Measurements from ENCODE around the gene TMEM72.

TMEM72 gene

DNA sequence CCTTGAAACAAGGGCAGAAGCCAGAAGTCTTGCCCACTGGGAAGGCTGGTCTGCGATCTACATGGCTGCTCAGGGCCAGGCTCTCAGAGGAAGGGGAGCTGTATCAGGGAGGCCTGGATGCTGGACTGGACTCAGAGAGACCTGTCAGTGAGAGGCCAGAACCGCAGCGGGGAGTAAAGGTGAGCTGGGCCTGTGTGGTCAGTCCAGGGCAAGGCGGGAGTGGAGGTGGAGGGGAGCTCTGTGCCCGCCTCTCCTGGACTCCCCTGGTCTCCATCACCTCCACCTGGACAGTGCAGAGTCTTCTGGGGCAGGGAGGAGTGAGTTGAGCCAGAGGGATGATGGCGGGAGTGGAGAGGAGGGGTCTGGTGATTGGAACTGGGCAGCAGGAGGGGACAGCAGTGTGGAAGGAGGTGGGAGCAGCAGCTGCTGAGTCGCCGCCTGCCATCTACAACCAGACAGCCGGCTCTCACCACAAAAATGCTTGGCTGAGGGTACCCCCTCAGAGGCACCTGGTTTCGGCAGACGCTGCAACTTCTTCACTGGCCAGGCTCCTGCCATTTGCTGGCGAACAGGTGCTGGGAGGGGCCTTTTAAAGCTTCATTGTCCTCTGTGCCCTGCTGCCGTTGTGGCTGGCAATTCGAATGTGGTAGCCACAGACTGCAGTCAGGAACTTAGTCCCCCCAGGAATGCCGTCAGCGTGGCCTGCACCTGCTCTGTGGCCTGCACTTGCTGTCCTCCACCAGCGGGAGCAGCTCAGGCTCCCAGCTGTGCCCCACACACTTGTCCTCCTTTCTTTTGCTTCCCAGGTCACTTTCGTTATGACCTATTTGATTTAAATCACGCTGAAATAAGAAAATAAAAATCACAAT is 52.0 kb downstream of the TMEM72 start:
- WGBS, 2 experiments (ENCODE audit: insufficient coverage in 2 of 2), result 56 to 76% methylated on average over 12 to 14 of the region's 19 CpGs
- Histone ChIP-seq H3K27ac (ENCODE audit: low read depth, low read length, severe bottlenecking) (no peak overlapping the region), H3K4me1 (ENCODE audit: control insufficient read depth, insufficient read depth, low read length, poor library complexity, severe bottlenecking) (peaks cover 57% of the 10 kb centered on the region)

DNA sequence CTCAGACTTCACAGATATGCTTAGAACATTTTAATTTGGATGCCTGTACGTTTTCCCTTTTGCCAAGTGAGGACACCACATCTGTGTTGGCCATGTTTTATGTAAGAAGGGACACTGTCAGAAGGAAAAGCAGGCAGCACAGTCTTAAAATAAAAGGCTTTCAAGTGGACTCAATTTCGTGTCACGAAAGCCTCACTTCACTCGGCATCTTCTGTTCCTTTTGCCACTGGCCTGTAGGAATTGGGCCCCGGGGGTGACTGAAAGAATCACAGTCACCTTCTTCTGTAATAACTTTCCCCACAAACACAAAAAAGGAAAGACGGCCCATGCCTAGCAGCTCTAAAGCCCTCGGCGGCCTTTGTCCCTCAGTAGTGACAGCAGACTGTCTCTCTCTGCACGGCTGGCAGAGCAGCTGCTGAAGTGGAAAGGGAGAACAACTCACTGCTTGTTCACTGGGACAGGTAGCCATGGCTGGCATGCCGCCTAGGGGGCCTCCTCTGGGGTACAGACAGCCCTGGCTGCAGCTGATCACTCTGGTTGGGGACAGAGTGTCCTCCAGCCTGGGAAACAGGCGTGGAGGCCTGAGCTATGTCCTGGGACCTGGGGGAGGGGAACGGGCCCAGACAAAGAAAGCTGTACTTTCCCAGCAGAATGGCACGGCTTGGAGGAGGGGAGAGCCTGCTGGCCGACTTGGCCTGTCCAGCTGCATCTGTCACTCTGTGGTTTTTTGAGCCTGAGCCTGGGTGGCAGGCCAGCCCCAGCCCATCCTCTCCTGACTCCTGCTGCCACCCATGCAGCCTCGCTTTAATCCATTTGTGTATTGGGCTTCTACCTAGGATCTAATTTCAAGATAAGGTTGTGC is 52.9 kb downstream of the TMEM72 start:
- 56 to 69% methylated on average over 11 to 12 of the region's 15 CpGs for WGBS, 2 experiments (ENCODE audit: insufficient coverage in 2 of 2)
- no peak overlapping the region for H3K4me3 ChIP-seq (ENCODE audit: extremely low read depth, insufficient read depth, low read length, poor library complexity, severe bottlenecking)
- no peaks in the 10 kb centered on the region for H3K9me3 ChIP-seq (ENCODE audit: control insufficient read depth, low read length)
- H3K36me3 ChIP-seq (ENCODE audit: control insufficient read depth, insufficient read depth, low read length), result no peaks in the 10 kb centered on the region
- H3K27ac ChIP-seq (ENCODE audit: low read depth, low read length, severe bottlenecking), result peak overlapping the region; percentile 84
- H3K4me1 ChIP-seq (ENCODE audit: control insufficient read depth, insufficient read depth, low read length, poor library complexity, severe bottlenecking), result peaks cover 51% of the 10 kb centered on the region

More for the DNA sequence above, 52.0 kb downstream of the TMEM72 start:
- H3K36me3 ChIP-seq (ENCODE audit: control insufficient read depth, insufficient read depth, low read length), result no peaks in the 10 kb centered on the region
- no peak overlapping the region for H3K4me3 ChIP-seq (ENCODE audit: extremely low read depth, insufficient read depth, low read length, poor library complexity, severe bottlenecking)
- no peaks in the 10 kb centered on the region for H3K9me3 ChIP-seq (ENCODE audit: control insufficient read depth, low read length)

- no CpG with 5 or more reads among the region's 1 CpG for WGBS, 2 experiments (ENCODE audit: insufficient coverage in 2 of 2)
- Histone ChIP-seq H3K4me3 (ENCODE audit: extremely low read depth, insufficient read depth, low read length, poor library complexity, severe bottlenecking) (no peak overlapping the region), H3K27ac (ENCODE audit: low read depth, low read length, severe bottlenecking) (no peak overlapping the region), H3K36me3 (ENCODE audit: control insufficient read depth, insufficient read depth, low read length) (no peaks in the 10 kb centered on the region), H3K4me1 (ENCODE audit: control insufficient read depth, insufficient read depth, low read length, poor library complexity, severe bottlenecking) (peaks cover 51% of the 10 kb centered on the region), H3K9me3 (ENCODE audit: control insufficient read depth, low read length) (no peaks in the 10 kb centered on the region)
Observed at GRCh38 chr10:44965104-44965503, 54.0 kb downstream of the TMEM72 start.

GRCh38 chr10:44965651-44966097 is 54.5 kb downstream of the TMEM72 start:
- H3K4me3 ChIP-seq (ENCODE audit: extremely low read depth, insufficient read depth, low read length, poor library complexity, severe bottlenecking), result no peak overlapping the region
- WGBS, 2 experiments (ENCODE audit: insufficient coverage in 2 of 2), result 88 to 91% methylated on average over 5 of the region's 6 CpGs
- peaks cover 3% of the 10 kb centered on the region for H3K36me3 ChIP-seq (ENCODE audit: control insufficient read depth, insufficient read depth, low read length)
- no peaks in the 10 kb centered on the region for H3K9me3 ChIP-seq (ENCODE audit: control insufficient read depth, low read length)
- peaks cover 51% of the 10 kb centered on the region for H3K4me1 ChIP-seq (ENCODE audit: control insufficient read depth, insufficient read depth, low read length, poor library complexity, severe bottlenecking)
- H3K27ac ChIP-seq (ENCODE audit: low read depth, low read length, severe bottlenecking), result no peak overlapping the region

- Histone ChIP-seq H3K27ac (ENCODE audit: low read depth, low read length, severe bottlenecking) (no peak overlapping the region), H3K4me1 (ENCODE audit: control insufficient read depth, insufficient read depth, low read length, poor library complexity, severe bottlenecking) (peaks cover 51% of the 10 kb centered on the region)
- 86 to 89% methylated on average over 4 to 8 of the region's 8 CpGs for WGBS, 2 experiments (ENCODE audit: insufficient coverage in 2 of 2)
Observed at GRCh38 chr10:44966129-44966815, 55.1 kb downstream of the TMEM72 start.

DNA sequence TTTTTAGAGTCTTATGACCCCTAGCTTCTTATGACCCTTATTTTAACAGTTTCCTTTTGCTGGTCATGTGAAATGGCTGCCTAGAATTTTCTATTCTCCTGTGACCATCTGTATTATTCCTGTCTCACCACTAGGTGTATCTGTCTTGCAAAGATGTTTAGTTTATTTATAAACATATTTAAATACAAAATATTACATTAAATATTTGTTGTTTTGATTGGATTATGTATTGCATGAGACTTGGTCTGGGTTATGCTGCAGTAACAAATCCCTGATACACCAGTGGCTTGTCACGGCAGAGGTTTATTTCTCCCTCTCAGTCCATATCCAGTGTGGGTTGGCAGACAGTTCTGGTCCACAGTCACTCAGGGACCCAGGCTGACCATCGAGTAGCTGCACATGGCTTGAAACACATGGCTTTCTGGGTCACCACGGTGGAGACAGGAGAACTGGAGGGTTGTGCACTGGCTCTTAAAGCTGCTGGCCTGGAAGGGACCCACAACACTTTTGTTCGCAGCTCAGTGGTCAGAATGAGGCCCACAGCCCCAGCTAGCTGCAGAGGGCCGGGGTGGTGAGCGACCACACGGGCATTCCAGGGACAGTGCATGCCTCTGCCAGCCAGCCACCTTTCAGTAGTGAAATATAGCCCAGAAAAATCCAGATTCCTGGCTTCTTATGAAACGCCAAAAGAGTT is 55.8 kb downstream of the TMEM72 start:
- Histone ChIP-seq H3K9me3 (ENCODE audit: control insufficient read depth, low read length) (no peaks in the 10 kb centered on the region), H3K27ac (ENCODE audit: low read depth, low read length, severe bottlenecking) (no peak overlapping the region), H3K4me3 (ENCODE audit: extremely low read depth, insufficient read depth, low read length, poor library complexity, severe bottlenecking) (no peak overlapping the region), H3K4me1 (ENCODE audit: control insufficient read depth, insufficient read depth, low read length, poor library complexity, severe bottlenecking) (peaks cover 51% of the 10 kb centered on the region), H3K36me3 (ENCODE audit: control insufficient read depth, insufficient read depth, low read length) (peaks cover 7% of the 10 kb centered on the region)
- 94 to 95% methylated on average over 7 to 8 of the region's 8 CpGs for WGBS, 2 experiments (ENCODE audit: insufficient coverage in 2 of 2)

More at GRCh38 chr10:44966129-44966815, 55.1 kb downstream of the TMEM72 start:
- H3K36me3 ChIP-seq (ENCODE audit: control insufficient read depth, insufficient read depth, low read length), result peaks cover 7% of the 10 kb centered on the region
- no peaks in the 10 kb centered on the region for H3K9me3 ChIP-seq (ENCODE audit: control insufficient read depth, low read length)
- H3K4me3 ChIP-seq (ENCODE audit: extremely low read depth, insufficient read depth, low read length, poor library complexity, severe bottlenecking), result no peak overlapping the region

DNA sequence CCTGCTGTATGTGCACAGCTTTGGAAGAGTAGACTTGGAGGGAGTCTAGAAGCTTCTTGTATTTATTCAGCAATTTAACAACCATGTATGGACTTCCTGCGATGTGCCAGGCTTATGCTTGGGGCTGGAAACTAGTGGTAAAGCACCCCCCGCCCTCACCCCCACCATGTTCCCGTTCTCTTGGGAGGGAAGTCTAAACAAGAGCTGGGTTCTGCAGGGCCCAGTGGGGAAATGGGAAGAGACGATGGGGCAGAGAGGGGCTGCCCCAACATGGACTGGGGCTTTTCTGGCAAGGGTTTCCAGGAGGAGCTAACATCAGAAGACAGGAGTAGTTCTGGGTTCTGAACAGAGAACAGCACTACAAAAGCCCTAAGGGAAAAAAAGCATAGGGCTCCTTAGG is 56.5 kb downstream of the TMEM72 start:
- H3K27ac ChIP-seq (ENCODE audit: low read depth, low read length, severe bottlenecking), result no peak overlapping the region
- WGBS, 2 experiments (ENCODE audit: insufficient coverage in 2 of 2), result 92 to 100% methylated on average over 1 to 2 of the region's 4 CpGs
- peaks cover 7% of the 10 kb centered on the region for H3K36me3 ChIP-seq (ENCODE audit: control insufficient read depth, insufficient read depth, low read length)
- no peaks in the 10 kb centered on the region for H3K9me3 ChIP-seq (ENCODE audit: control insufficient read depth, low read length)
- H3K4me3 ChIP-seq (ENCODE audit: extremely low read depth, insufficient read depth, low read length, poor library complexity, severe bottlenecking), result no peak overlapping the region
- peaks cover 51% of the 10 kb centered on the region for H3K4me1 ChIP-seq (ENCODE audit: control insufficient read depth, insufficient read depth, low read length, poor library complexity, severe bottlenecking)

- Histone ChIP-seq H3K9me3 (ENCODE audit: control insufficient read depth, low read length) (no peaks in the 10 kb centered on the region), H3K36me3 (ENCODE audit: control insufficient read depth, insufficient read depth, low read length) (peaks cover 7% of the 10 kb centered on the region), H3K4me3 (ENCODE audit: extremely low read depth, insufficient read depth, low read length, poor library complexity, severe bottlenecking) (no peak overlapping the region), H3K27ac (ENCODE audit: low read depth, low read length, severe bottlenecking) (no peak overlapping the region), H3K4me1 (ENCODE audit: control insufficient read depth, insufficient read depth, low read length, poor library complexity, severe bottlenecking) (peaks cover 49% of the 10 kb centered on the region)
- 85 to 93% methylated on average over 3 of the region's 3 CpGs for WGBS, 2 experiments (ENCODE audit: insufficient coverage in 2 of 2)
Observed at GRCh38 chr10:44968091-44968490, 57.0 kb downstream of the TMEM72 start.

DNA sequence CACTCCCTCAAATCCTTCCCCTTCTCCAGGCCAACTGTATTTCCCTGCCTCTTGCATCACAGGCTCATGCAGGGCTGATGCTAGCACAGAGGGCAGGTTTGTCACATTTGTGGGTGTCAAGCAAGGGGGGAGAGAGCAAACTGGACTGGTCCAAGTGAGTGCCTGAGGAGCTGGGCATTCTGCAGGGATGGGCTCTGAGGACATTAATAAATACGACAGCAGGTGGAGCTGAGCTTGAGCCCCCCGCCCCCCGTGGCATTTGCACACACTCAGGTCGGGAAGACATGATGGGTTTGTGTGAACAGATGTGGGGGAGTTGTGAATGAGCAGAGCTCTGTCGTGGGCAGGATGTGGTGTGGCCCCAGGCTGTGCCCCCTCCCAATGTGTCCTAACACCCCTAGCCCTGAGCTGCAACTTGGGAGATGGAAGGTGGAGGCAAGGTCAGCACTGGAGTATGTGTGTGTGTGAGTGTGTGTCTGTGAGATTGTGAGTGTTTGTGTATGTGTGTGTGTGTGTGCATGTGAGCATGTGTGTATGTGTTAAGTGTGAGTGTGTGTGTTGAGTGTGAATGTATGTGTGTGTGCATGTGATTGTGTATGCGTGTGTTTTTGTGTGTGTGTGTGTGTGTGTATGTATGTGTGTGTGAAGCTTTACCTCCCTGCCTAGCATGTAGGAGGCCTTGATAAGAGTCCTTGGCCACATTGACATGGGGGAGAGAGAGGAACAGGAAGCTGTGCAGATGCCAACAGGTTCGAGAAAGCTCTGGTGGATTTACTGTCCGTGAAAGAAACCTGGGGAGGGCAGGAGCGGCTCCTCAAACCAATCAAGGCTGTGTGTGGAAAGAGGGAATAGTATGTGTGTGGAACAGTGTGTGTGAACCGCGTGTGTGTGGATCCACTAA is 57.6 kb downstream of the TMEM72 start:
- Histone ChIP-seq H3K4me1 (ENCODE audit: control insufficient read depth, insufficient read depth, low read length, poor library complexity, severe bottlenecking) (peaks cover 47% of the 10 kb centered on the region), H3K4me3 (ENCODE audit: extremely low read depth, insufficient read depth, low read length, poor library complexity, severe bottlenecking) (no peak overlapping the region), H3K9me3 (ENCODE audit: control insufficient read depth, low read length) (no peaks in the 10 kb centered on the region), H3K36me3 (ENCODE audit: control insufficient read depth, insufficient read depth, low read length) (peaks cover 7% of the 10 kb centered on the region), H3K27ac (ENCODE audit: low read depth, low read length, severe bottlenecking) (no peak overlapping the region)
- 87 to 94% methylated on average over 8 to 10 of the region's 11 CpGs for WGBS, 2 experiments (ENCODE audit: insufficient coverage in 2 of 2)

All from mesodermal cell (in vitro differentiated cells).